NCI-H1048 (cell line): ENCODE data around the gene PC.

ENCODE experiments used
- DNase-seq: peaks from one replicate; lab custom pipeline; 2025; lab: John Stamatoyannopoulos, UW

The PC gene

GRCh38 chr11:66855574-66856495, 102.3 kb downstream of the PC start:
- DNase-seq = peak; percentile 45

- DNase-seq = no peak
These were observed 103.4 kb downstream of the PC start for GRCh38 chr11:66854729-66855211.

GRCh38 chr11:66854231-66854661, 103.9 kb downstream of the PC start:
- no peak for DNase-seq

- no peak for DNase-seq
These were observed 104.6 kb downstream of the PC start for GRCh38 chr11:66853242-66854229.

- DNase-seq = no peak
These were observed 105.5 kb downstream of the PC start for GRCh38 chr11:66852466-66853241.

GRCh38 chr11:66851698-66852465, 106.3 kb downstream of the PC start:
- DNase-seq = no peak

- DNase-seq = no peak
These were observed 107.0 kb downstream of the PC start for GRCh38 chr11:66851239-66851596.

GRCh38 chr11:66850588-66851238, 107.5 kb downstream of the PC start:
- no peak for DNase-seq

- DNase-seq = no peak
These were observed 108.0 kb downstream of the PC start for GRCh38 chr11:66850235-66850587.

- DNase-seq = no peak
These were observed 108.5 kb downstream of the PC start for GRCh38 chr11:66849501-66850234.

- DNase-seq = no peak
These were observed 109.3 kb downstream of the PC start for GRCh38 chr11:66848671-66849500.

GRCh38 chr11:66847461-66848232, 110.5 kb downstream of the PC start:
- no peak for DNase-seq

GRCh38 chr11:66846671-66847091, 111.5 kb downstream of the PC start:
- no peak for DNase-seq

- no peak for DNase-seq
These were observed 112.3 kb downstream of the PC start for GRCh38 chr11:66845876-66846212.

GRCh38 chr11:66845143-66845875, 112.9 kb downstream of the PC start:
- DNase-seq = no peak

- DNase-seq = no peak
These were observed 113.6 kb downstream of the PC start for GRCh38 chr11:66844496-66845142.
